Endothelial cell of umbilical vein (primary cell): ENCODE results near the gene CDH1. TPM values are rescaled to one million over a fixed set of nuclear protein-coding genes. Genes with fewer than 3 reads are reported as not detected.

Experiments
- BruUV-seq: library from RNA; stranded (reverse); fragments of 400-500 nt; replicated peaks from 2 replicates; lab custom pipeline; 2021; lab: Mats Ljungman, UMichigan
- CTCF ChIA-PET: fragments of 300-600, 350-600 bp; sonication (Branson Sonifier 250); formaldehyde crosslinking; loops from one replicate; lab custom pipeline; 2021; ENCODE audit warnings: antibody characterized with exemption, inconsistent platforms; lab: Charles Lee
- POLR2A ChIA-PET: fragments of 300-600, 350-600 bp; sonication (Branson Sonifier 250); formaldehyde crosslinking; loops from one replicate; lab custom pipeline; 2021; ENCODE audit warnings: antibody characterized with exemption, inconsistent platforms; lab: Charles Lee
- DNase-seq: peaks from one replicate; pipeline ENCODE4 v3.0.0-alpha.2; 2011; ENCODE audit warnings: low read depth, low spot score
- FAIRE-seq: peaks from 2 replicates; lab custom pipeline; 2011; peaks lifted over from hg19 to GRCh38; lab: Jason Lieb, UNC
- H2AFZ ChIP-seq: 2 replicates; pipeline ENCODE4 v1.6.0; 2012; ENCODE audit warnings: low read depth, low read length, control low read depth, inconsistent platforms
- H3K27ac ChIP-seq: 2 replicates; pipeline ENCODE4 v1.5.1; 2011; ENCODE audit warnings: low read depth, mild to moderate bottlenecking, control low read depth, low read length, moderate library complexity; ENCODE audit not compliant: insufficient read depth
- H3K27me3 ChIP-seq, 2 experiments: 2 replicates each; pipeline versions ENCODE4 v1.6.0 to v1.6.1; 2011; ENCODE audit warnings: low read length in 2 of 2, mixed read lengths in 1 of 2; ENCODE audit not compliant: control insufficient read depth in 2 of 2, insufficient read depth in 2 of 2
- H3K36me3 ChIP-seq, 2 experiments: 2 replicates in 1 of 2; 3 replicates in 1 of 2; pipeline ENCODE4 v1.5.1; 2011; ENCODE audit warnings: low read length in 2 of 2, mild to moderate bottlenecking in 1 of 2, moderate library complexity in 1 of 2; ENCODE audit not compliant: control insufficient read depth in 2 of 2, insufficient read depth in 2 of 2; ENCODE audit errors: extremely low read depth in 1 of 2
- H3K4me1 ChIP-seq: 3 replicates; pipeline ENCODE4 v1.5.1; 2011; ENCODE audit warnings: mild to moderate bottlenecking, low read length; ENCODE audit not compliant: control insufficient read depth, insufficient read depth; ENCODE audit errors: extremely low read depth
- H3K4me2 ChIP-seq: 2 replicates; pipeline ENCODE4 v1.6.1; 2011; ENCODE audit warnings: low read length, control low read depth, mixed read lengths; ENCODE audit not compliant: insufficient read depth
- H3K4me3 ChIP-seq, 3 experiments: fragments of 200-600 bp in 1 of 3; sonication (generic), shearing (Covaris generic) in 1 of 3; replicated peaks in 1 of 3; 2 replicates each; pipeline ENCODE4 v1.5.1; 2011 to 2016; ENCODE audit warnings: control low read depth in 3 of 3, low read length in 3 of 3, mild to moderate bottlenecking in 2 of 3, inconsistent platforms in 1 of 3, low read depth in 1 of 3, moderate library complexity in 1 of 3; ENCODE audit not compliant: insufficient read depth in 1 of 3
- H3K79me2 ChIP-seq: 2 replicates; pipeline ENCODE4 v1.6.0; 2012; ENCODE audit warnings: low read length, inconsistent platforms; ENCODE audit not compliant: control insufficient read depth, insufficient read depth
- H3K9ac ChIP-seq: replicated peaks from 2 replicates; pipeline ENCODE3; 2011; ENCODE audit warnings: low read length, control low read depth; ENCODE audit not compliant: insufficient read depth; ENCODE audit errors: extremely low read depth
- H3K9me1 ChIP-seq: replicated peaks from 3 replicates; pipeline ENCODE4 v1.6.0; 2011; ENCODE audit warnings: mild to moderate bottlenecking, low read length; ENCODE audit not compliant: control insufficient read depth, insufficient read depth; ENCODE audit errors: extremely low read depth
- H3K9me3 ChIP-seq: replicated peaks from 2 replicates; pipeline ENCODE4 v1.5.1; 2012; ENCODE audit warnings: low read length, inconsistent platforms; ENCODE audit not compliant: control insufficient read depth, insufficient read depth
- H4K20me1 ChIP-seq: replicated peaks from 2 replicates; pipeline ENCODE3; 2011; ENCODE audit warnings: mild to moderate bottlenecking, low read length; ENCODE audit not compliant: control insufficient read depth, insufficient read depth; ENCODE audit errors: extremely low read depth
- EZH2 ChIP-seq: IDR thresholded peaks from 2 replicates; pipeline ENCODE4 v1.6.1; 2012; ENCODE audit warnings: borderline replicate concordance, low read depth, mild to moderate bottlenecking, moderate library complexity, low read length, inconsistent platforms; ENCODE audit not compliant: severe bottlenecking
- GATA2 ChIP-seq: IDR thresholded peaks from 2 replicates; pipeline ENCODE4 v1.7.0; 2011; ENCODE audit warnings: low read depth, mild to moderate bottlenecking, moderate library complexity, mixed read lengths, low read length; ENCODE audit not compliant: insufficient read length, insufficient read depth
- POLR2A ChIP-seq: IDR thresholded peaks from 2 replicates; pipeline ENCODE4 v1.6.1; 2012; ENCODE audit warnings: low read depth, mild to moderate bottlenecking, control low read depth, low read length
- POLR2AphosphoS5 ChIP-seq: IDR thresholded peaks from 2 replicates; pipeline ENCODE4 v1.6.1; 2012; ENCODE audit warnings: low read depth, mild to moderate bottlenecking, control low read depth, low read length, moderate library complexity; ENCODE audit not compliant: insufficient read depth
- dilution Hi-C: fragments of 300-500 bp; cut with MboI; formaldehyde crosslinking; loops from one replicate; pipeline ENCODE4 v1.15.0; 2019; ENCODE audit warnings: low sequenced_read_pairs; ENCODE audit not compliant: extremely low pct_ligation_motif_present
- intact Hi-C: fragments of 100-400 bp; cut with micrococcal nuclease; formaldehyde crosslinking; loops from one replicate; pipeline ENCODE4 v1.10.0; 2022
- polyA plus RNA-seq, 4 experiments: library from polyadenylated mRNA; depleted of rRNA in 3 of 4; stranded (reverse) in 3 of 4; unstranded in 1 of 4; fragments of >200 nt; gene quantifications; 2 replicates each; pipeline versions ENCODE4 v1.2.1 to v1.2.3, GENCODE V29; 2011 to 2012; ENCODE audit warnings: missing spikeins in 1 of 4
- total RNA-seq: library from RNA; stranded (reverse); gene quantifications from 2 replicates; pipeline ENCODE4 v1.2.3, GENCODE V29; 2021
- TF ChIP-seq, protein P1 (sequence below): IDR thresholded peaks from 2 replicates; pipeline ENCODE4 v1.6.1; 2011; ENCODE audit not compliant: insufficient read depth, insufficient read length
- TF ChIP-seq, protein P2 (sequence below), 2 donors: IDR thresholded peaks; 1 replicate in 1 of 2; 2 replicates in 1 of 2; pipeline ENCODE4 v1.5.1; 2011; ENCODE audit warnings: low read length in 2 of 2, mild to moderate bottlenecking in 2 of 2, moderate library complexity in 2 of 2, control low read depth in 1 of 2, inconsistent platforms in 1 of 2, low read depth in 1 of 2; ENCODE audit not compliant: insufficient read depth in 1 of 2; ENCODE audit errors: extremely low read depth in 1 of 2

Gene CDH1
- total and polyA plus RNA-seq, 2 donors (not counting 3 experiments of a cell fraction or from before 2014, with no cell fraction given) = 0.28 to 0.69 TPM

DNA sequence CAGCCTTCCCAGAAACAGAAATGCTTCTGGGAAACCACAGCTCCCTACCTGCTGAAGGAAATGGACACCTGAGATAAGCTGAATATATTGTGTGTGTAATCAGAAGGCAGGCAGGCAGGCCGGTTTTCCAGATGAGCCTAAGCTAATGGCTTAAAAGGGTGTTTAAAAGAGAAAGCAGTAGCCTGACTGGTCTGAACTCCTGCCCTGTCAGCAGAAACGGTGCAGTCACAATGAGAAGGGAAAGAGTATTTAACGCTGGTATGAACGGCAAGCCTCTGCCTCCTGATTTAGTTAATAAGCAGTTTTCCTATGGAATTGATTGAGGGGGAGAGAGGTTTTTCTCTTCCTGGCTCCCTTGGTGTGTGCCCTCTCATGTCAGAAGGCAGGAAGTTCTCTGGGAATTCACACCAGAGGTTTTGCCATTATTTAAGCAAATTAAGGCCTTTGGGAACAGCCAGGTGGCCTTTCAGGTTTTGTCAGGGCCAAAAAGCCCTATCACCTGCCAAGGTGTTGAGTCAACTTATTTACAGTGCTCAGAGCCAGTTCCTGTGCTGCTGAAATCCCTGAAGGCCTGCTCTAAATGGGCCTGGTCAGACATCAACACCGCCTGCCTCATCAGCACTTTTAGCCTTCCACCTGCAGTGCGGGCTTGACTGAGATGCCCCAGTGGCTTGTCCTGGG is 41.6 kb downstream of the CDH1 start:
- Histone ChIP-seq H2AFZ (no peak overlapping the region), H3K9me1 (no peaks in the 10 kb centered on the region), H3K27me3 (no peaks in the 10 kb centered on the region), H3K4me3 (no peak overlapping the region), H3K36me3 (no peaks in the 10 kb centered on the region), H3K27ac (no peak overlapping the region), H3K79me2 (no peaks in the 10 kb centered on the region), H4K20me1 (no peaks in the 10 kb centered on the region), H3K4me1 (no peaks in the 10 kb centered on the region), H3K9ac (no peak overlapping the region), H3K4me2 (no peak overlapping the region), H3K9me3 (no peaks in the 10 kb centered on the region)
- POLR2A ChIA-PET = no interaction called here
- dilution Hi-C loops = no loop called here
- TF ChIP-seq GATA2 = no peak
- TF ChIP-seq POLR2A = no peak
- TF ChIP-seq, protein P1, sequence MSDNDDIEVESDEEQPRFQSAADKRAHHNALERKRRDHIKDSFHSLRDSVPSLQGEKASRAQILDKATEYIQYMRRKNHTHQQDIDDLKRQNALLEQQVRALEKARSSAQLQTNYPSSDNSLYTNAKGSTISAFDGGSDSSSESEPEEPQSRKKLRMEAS = no peak
- CTCF ChIA-PET = no interaction called here
- intact Hi-C loops = no loop called here
- FAIRE-seq = no peak
- no peak for DNase-seq
- no TSS peak for BruUV-seq

DNA sequence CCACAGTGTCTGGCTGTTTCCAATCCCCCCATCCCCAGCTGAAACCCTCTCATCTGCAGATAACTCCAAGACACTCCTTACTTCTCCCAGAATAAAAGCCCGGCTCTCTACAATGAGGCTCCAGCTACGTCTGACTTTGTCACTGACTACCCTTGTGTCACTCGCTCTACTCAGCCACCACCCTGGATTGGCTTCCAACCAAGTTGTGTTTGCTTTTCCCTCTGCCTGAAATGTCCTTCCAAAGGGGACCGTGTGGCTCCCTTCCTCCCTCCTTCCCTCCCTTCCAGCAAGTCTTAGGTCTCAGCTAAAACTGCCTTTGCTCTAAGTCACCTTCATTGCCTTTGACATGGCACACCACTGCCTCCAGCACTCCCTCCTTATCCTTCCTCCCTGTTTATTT is 42.8 kb downstream of the CDH1 start:
- no peak for FAIRE-seq
- Histone ChIP-seq H3K9ac (no peak overlapping the region), H3K4me1 (no peaks in the 10 kb centered on the region), H3K4me3 (no peak overlapping the region), H3K27ac (no peak overlapping the region), H3K4me2 (no peak overlapping the region), H4K20me1 (no peaks in the 10 kb centered on the region), H3K9me1 (no peaks in the 10 kb centered on the region), H3K27me3 (no peaks in the 10 kb centered on the region), H2AFZ (no peak overlapping the region), H3K36me3 (no peaks in the 10 kb centered on the region), H3K9me3 (no peaks in the 10 kb centered on the region), H3K79me2 (no peaks in the 10 kb centered on the region)
- TF ChIP-seq POLR2AphosphoS5 = no peak
- TF ChIP-seq EZH2 = no peak
- TF ChIP-seq, protein P2, sequence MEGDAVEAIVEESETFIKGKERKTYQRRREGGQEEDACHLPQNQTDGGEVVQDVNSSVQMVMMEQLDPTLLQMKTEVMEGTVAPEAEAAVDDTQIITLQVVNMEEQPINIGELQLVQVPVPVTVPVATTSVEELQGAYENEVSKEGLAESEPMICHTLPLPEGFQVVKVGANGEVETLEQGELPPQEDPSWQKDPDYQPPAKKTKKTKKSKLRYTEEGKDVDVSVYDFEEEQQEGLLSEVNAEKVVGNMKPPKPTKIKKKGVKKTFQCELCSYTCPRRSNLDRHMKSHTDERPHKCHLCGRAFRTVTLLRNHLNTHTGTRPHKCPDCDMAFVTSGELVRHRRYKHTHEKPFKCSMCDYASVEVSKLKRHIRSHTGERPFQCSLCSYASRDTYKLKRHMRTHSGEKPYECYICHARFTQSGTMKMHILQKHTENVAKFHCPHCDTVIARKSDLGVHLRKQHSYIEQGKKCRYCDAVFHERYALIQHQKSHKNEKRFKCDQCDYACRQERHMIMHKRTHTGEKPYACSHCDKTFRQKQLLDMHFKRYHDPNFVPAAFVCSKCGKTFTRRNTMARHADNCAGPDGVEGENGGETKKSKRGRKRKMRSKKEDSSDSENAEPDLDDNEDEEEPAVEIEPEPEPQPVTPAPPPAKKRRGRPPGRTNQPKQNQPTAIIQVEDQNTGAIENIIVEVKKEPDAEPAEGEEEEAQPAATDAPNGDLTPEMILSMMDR (IDR thresholded peaks at IDR 0.05; ENCODE audit: extremely low read depth in 1 of 2, insufficient read depth in 1 of 2, low read depth in 1 of 2, low read length in 2 of 2) = no peak
- TF ChIP-seq GATA2 = no peak
- CTCF ChIA-PET = no interaction called here
- DNase-seq = no peak
- BruUV-seq = no TSS peak
- dilution Hi-C loops (no loop called here), intact Hi-C loops (no loop called here)
- POLR2A ChIA-PET = no interaction called here
